Hepatic stellate cell (primary cell): Measurements from ENCODE around the gene TSNAX.
A peak's percentile ranks its signal among the peaks of the same experiment; 100 is the strongest.
"Not testable (repeated sequence)": the region's sequence is repeated elsewhere in the genome, so short reads cannot be mapped to it uniquely, and the experiment has no call there.

Experiments
- DNase-seq: peaks from one replicate; pipeline ENCODE4 v3.0.0; 2011; ENCODE audit warnings: low spot score

Gene TSNAX

GRCh38 chr1:231528172-231529029 lies at the start of gene TSNAX:
Gene TSNAX, plus strand, starts transcription at chr1:231528669. Its CDS starts 142 bp downstream, at chr1:231528811.
- peak; percentile 91 for DNase-seq

- DNase-seq = no peak
Measured at GRCh38 chr1:231478811-231479210, 49.7 kb upstream of the TSNAX start.

- DNase-seq = no peak
Measured at GRCh38 chr1:231480008-231480407, 48.5 kb upstream of the TSNAX start.

GRCh38 chr1:231481289-231481688 lies 47.2 kb upstream of the TSNAX start:
- DNase-seq = no peak

- DNase-seq = no peak
Measured at GRCh38 chr1:231485029-231485784, 43.3 kb upstream of the TSNAX start.

- DNase-seq = no peak
Measured at GRCh38 chr1:231487019-231487418, 41.5 kb upstream of the TSNAX start.

GRCh38 chr1:231487910-231488309 lies 40.6 kb upstream of the TSNAX start:
- no peak for DNase-seq

GRCh38 chr1:231493421-231494185 lies 34.9 kb upstream of the TSNAX start:
- no peak for DNase-seq

GRCh38 chr1:231494439-231495110 lies 33.9 kb upstream of the TSNAX start:
- DNase-seq = no peak

- no peak for DNase-seq
Measured at GRCh38 chr1:231497629-231498152, 30.8 kb upstream of the TSNAX start.

GRCh38 chr1:231499148-231499763 lies 29.2 kb upstream of the TSNAX start:
- DNase-seq = no peak

GRCh38 chr1:231500666-231501065 lies 27.8 kb upstream of the TSNAX start:
- no peak for DNase-seq

- not testable (repeated sequence) for DNase-seq
Measured at GRCh38 chr1:231503168-231503567, 25.3 kb upstream of the TSNAX start.

- no peak for DNase-seq
Measured at GRCh38 chr1:231507476-231508355, 20.8 kb upstream of the TSNAX start.

- no peak for DNase-seq
Measured at GRCh38 chr1:231508497-231508896, 20.0 kb upstream of the TSNAX start.

GRCh38 chr1:231508941-231509340 lies 19.5 kb upstream of the TSNAX start:
- no peak for DNase-seq

- DNase-seq = peak; percentile 11
Measured at GRCh38 chr1:231512147-231512698, 16.2 kb upstream of the TSNAX start.

GRCh38 chr1:231515748-231516147 lies 12.7 kb upstream of the TSNAX start:
- DNase-seq = no peak

- DNase-seq = no peak
Measured at GRCh38 chr1:231517076-231517475, 11.4 kb upstream of the TSNAX start.
